Esophagus muscularis mucosa (tissue), 4 donors: ENCODE results near the gene METAP2. TPM values are rescaled to one million over a fixed set of nuclear protein-coding genes. Genes with fewer than 3 reads are reported as not detected.

Experiments used
- DNase-seq: peaks from one replicate; pipeline ENCODE4 v3.0.0-alpha.2; 2017; ENCODE audit errors: extremely low spot score
- H3K27ac ChIP-seq, 4 donors: fragments of 200-600 bp; sonication (generic); replicated peaks in 1 of 4; 1 replicate in 3 of 4; 2 replicates in 1 of 4; pipeline ENCODE4 v1.5.1; 2016 to 2019; ENCODE audit warnings: mild to moderate bottlenecking in 1 of 4
- H3K27me3 ChIP-seq, 4 donors: fragments of 200-600 bp; sonication (generic); one replicate each; pipeline versions ENCODE4 v1.5.1 to v1.6.0; 2016 to 2019
- H3K36me3 ChIP-seq, 4 donors: fragments of 200-600 bp; sonication (generic); one replicate each; pipeline ENCODE4 v1.5.1; 2016 to 2019
- H3K4me1 ChIP-seq, 4 donors: fragments of 200-600 bp; sonication (generic); one replicate each; pipeline ENCODE4 v1.5.1; 2016 to 2019
- H3K4me3 ChIP-seq, 4 donors: fragments of 200-600 bp; sonication (generic); 1 replicate in 2 of 4; 2 replicates in 2 of 4; pipeline ENCODE4 v1.5.1; 2016 to 2019; ENCODE audit warnings: mild to moderate bottlenecking in 4 of 4, moderate library complexity in 1 of 4
- H3K9me3 ChIP-seq, 4 donors: fragments of 200-600 bp; sonication (generic); 1 replicate in 3 of 4; 2 replicates in 1 of 4; pipeline ENCODE4 v1.5.1; 2016 to 2019
- EP300 ChIP-seq: sonication (generic); formaldehyde crosslinking; IDR thresholded peaks from one replicate; pipeline ENCODE4 v1.6.1; 2017; ENCODE audit warnings: antibody characterized with exemption
- POLR2A ChIP-seq: fragments of 450-650 bp; IDR thresholded peaks from one replicate; pipeline ENCODE4 v1.6.1; 2017; ENCODE audit warnings: antibody characterized with exemption, moderate library complexity, mild to moderate bottlenecking, low read depth
- POLR2AphosphoS5 ChIP-seq, 2 donors: sonication (generic); formaldehyde crosslinking; IDR thresholded peaks; one replicate each; pipeline ENCODE4 v1.6.1; 2017; ENCODE audit warnings: antibody characterized with exemption in 2 of 2
- WGBS: methylation state at CpG from one replicate; pipeline ENCODE4 v1.1.5; 2018; 5-methylcytosine and 5-hydroxymethylcytosine counted together
- intact Hi-C: fragments of 100-400 bp; cut with DNase I; formaldehyde crosslinking; loops from one replicate; pipeline ENCODE4 v1.15.1; 2023
- total RNA-seq, 4 donors: library from RNA; depleted of rRNA; stranded (reverse); fragments of >200 nt; gene quantifications; one replicate each; pipeline versions ENCODE4 v1.1.0 to v1.2.1, GENCODE V29; 2016
- TF ChIP-seq, protein P1 (sequence below), 3 experiments: fragments of 200-600 bp in 2 of 3; fragments of 450-650 bp in 1 of 3; sonication (generic) in 2 of 3; IDR thresholded peaks; one replicate each; pipeline ENCODE4 v1.5.1; 2017 to 2019; ENCODE audit warnings: antibody characterized with exemption in 3 of 3, mild to moderate bottlenecking in 2 of 3, moderate library complexity in 1 of 3

Gene METAP2
- total RNA-seq, 4 donors from 2014 or later = 52.6 to 76.2 (median 69.7) TPM

DNA sequence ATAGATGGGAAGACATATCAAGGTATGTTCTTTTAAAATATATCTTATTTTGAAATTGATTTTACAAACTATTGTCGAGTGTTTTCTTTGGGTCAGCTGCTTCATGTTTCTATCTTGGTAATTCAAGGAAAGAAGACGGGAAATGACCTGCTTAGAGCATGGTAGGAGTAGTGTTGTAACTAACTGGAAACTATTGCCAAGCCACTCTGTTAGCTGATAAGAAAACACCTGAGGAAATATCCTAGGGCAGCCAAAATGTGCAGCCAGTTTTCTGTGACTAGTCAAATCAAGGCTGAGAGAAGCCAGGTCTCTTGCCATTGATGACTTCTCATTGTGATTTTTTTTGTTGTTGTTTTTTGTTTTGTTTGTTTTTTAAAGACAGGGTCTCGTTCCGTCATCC, 30.2 kb downstream of the METAP2 start:
- H3K4me3 ChIP-seq = no peak overlapping the region
- no peaks in the 10 kb centered on the region for H3K9me3 ChIP-seq
- H3K36me3 ChIP-seq = peaks cover 27 to 86% (median 66%) of the 10 kb centered on the region in 4 donors
- no peak overlapping the region for H3K27ac ChIP-seq
- 96% methylated on average over 4 of the region's 4 CpGs for WGBS
- TF ChIP-seq, protein P1, sequence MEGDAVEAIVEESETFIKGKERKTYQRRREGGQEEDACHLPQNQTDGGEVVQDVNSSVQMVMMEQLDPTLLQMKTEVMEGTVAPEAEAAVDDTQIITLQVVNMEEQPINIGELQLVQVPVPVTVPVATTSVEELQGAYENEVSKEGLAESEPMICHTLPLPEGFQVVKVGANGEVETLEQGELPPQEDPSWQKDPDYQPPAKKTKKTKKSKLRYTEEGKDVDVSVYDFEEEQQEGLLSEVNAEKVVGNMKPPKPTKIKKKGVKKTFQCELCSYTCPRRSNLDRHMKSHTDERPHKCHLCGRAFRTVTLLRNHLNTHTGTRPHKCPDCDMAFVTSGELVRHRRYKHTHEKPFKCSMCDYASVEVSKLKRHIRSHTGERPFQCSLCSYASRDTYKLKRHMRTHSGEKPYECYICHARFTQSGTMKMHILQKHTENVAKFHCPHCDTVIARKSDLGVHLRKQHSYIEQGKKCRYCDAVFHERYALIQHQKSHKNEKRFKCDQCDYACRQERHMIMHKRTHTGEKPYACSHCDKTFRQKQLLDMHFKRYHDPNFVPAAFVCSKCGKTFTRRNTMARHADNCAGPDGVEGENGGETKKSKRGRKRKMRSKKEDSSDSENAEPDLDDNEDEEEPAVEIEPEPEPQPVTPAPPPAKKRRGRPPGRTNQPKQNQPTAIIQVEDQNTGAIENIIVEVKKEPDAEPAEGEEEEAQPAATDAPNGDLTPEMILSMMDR (IDR thresholded peaks at IDR 0.05) = no peak
- no peak for TF ChIP-seq EP300
- intact Hi-C loops = no loop called here
- no peaks in the 10 kb centered on the region for H3K27me3 ChIP-seq
- no peak for DNase-seq
- peaks cover 0 to 23% (median 17%) of the 10 kb centered on the region in 4 donors for H3K4me1 ChIP-seq

DNA sequence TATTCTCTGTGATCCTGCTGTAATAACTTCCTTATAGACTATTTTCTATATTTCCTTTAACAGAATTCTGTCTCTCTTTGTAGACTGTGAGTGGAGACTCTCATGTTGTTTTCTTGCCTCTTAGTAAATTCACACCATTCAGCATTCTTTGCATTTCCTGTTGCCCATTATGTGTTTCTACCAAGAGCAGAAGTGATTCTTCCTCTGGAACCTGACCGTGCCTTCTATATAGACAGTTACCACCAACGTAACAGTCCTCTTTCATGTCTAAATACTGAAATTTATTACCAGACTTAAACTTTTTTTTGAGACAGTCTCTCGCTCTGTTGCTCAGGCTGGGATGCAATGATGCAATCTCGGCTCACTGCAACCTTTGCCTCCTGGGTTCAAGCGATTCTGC, 31.1 kb downstream of the METAP2 start:
- no peak for TF ChIP-seq POLR2AphosphoS5 (IDR thresholded peaks at IDR 0.05)
- TF ChIP-seq, protein P1 (IDR thresholded peaks at IDR 0.05) = no peak
- TF ChIP-seq EP300 = no peak
- no peak for TF ChIP-seq POLR2A
- Histone ChIP-seq H3K4me3 (no peak overlapping the region), H3K9me3 (no peaks in the 10 kb centered on the region), H3K27ac (no peak overlapping the region), H3K4me1 (peaks cover 0 to 30% (median 22%) of the 10 kb centered on the region in 4 donors), H3K36me3 (peaks cover 19 to 83% (median 64%) of the 10 kb centered on the region in 4 donors), H3K27me3 (no peaks in the 10 kb centered on the region)
- intact Hi-C loops = no loop called here
- DNase-seq = no peak
- 97% methylated on average over 5 of the region's 5 CpGs for WGBS

- Histone ChIP-seq H3K4me1 (peaks cover 0 to 30% (median 29%) of the 10 kb centered on the region in 4 donors), H3K27ac (peak overlapping the region in 1 of 4 donors; percentile 21), H3K36me3 (peaks cover 22 to 78% (median 70%) of the 10 kb centered on the region in 4 donors), H3K27me3 (no peaks in the 10 kb centered on the region), H3K4me3 (no peak overlapping the region), H3K9me3 (no peaks in the 10 kb centered on the region)
- 76% methylated on average over 10 of the region's 10 CpGs for WGBS
- intact Hi-C loops = no loop called here
- TF ChIP-seq EP300 = no peak
- no peak for TF ChIP-seq POLR2A
- TF ChIP-seq POLR2AphosphoS5 (IDR thresholded peaks at IDR 0.05) = no peak
- TF ChIP-seq, protein P1 (IDR thresholded peaks at IDR 0.05) = no peak
- DNase-seq = no peak
These were observed 33.0 kb downstream of the METAP2 start for GRCh38 chr12:95506707-95507523.

GRCh38 chr12:95509300-95509699, 35.3 kb downstream of the METAP2 start:
- 42% methylated on average over 3 of the region's 3 CpGs for WGBS
- no peaks in the 10 kb centered on the region for H3K27me3 ChIP-seq
- intact Hi-C loops = no loop called here
- H3K4me1 ChIP-seq = peaks cover 0 to 30% (median 29%) of the 10 kb centered on the region in 4 donors
- H3K9me3 ChIP-seq = no peaks in the 10 kb centered on the region
- peaks cover 42 to 97% (median 77%) of the 10 kb centered on the region in 4 donors for H3K36me3 ChIP-seq
- no peak for TF ChIP-seq POLR2AphosphoS5 (IDR thresholded peaks at IDR 0.05)
- no peak for TF ChIP-seq POLR2A
- TF ChIP-seq, protein P1 (IDR thresholded peaks at IDR 0.05) = no peak
- TF ChIP-seq EP300 = no peak
- no peak overlapping the region for H3K27ac ChIP-seq
- no peak overlapping the region for H3K4me3 ChIP-seq
- no peak for DNase-seq
